Breast epithelium (tissue), 3 donors: ENCODE results near the gene SLC15A1. TPM values are rescaled to one million over a fixed set of nuclear protein-coding genes. Genes with fewer than 3 reads are reported as not detected.

Experiments
- total RNA-seq, 3 donors: library from RNA; depleted of rRNA; stranded (reverse); fragments of >200 nt; gene quantifications; one replicate each; pipeline ENCODE4 v1.1.0, GENCODE V29; 2016

The SLC15A1 gene
- total RNA-seq, 3 donors from 2014 or later = 1.3 TPM; not detected in 2

Other genes starting within 250 kb of the SLC15A1 start
- gene STK24, start 175.6 kb downstream of the SLC15A1 start, total RNA-seq = 100 to 1,000 TPM in 1 of 3 donors, 10 to 100 TPM in 2; 61.3 to 149 (median 71.9) TPM
- 100 to 1,000 TPM in 1 of 3 donors, 10 to 100 TPM in 2; 85.5 to 155 (median 92.2) TPM for gene DOCK9, start 225.4 kb upstream of the SLC15A1 start, total RNA-seq